Amniotic stem cell (primary cell): ENCODE measurements around the gene ZNF804B.

ENCODE experiments used
- DNase-seq: peaks from one replicate; lab custom pipeline; 2025; lab: John Stamatoyannopoulos, UW

The ZNF804B gene

DNA sequence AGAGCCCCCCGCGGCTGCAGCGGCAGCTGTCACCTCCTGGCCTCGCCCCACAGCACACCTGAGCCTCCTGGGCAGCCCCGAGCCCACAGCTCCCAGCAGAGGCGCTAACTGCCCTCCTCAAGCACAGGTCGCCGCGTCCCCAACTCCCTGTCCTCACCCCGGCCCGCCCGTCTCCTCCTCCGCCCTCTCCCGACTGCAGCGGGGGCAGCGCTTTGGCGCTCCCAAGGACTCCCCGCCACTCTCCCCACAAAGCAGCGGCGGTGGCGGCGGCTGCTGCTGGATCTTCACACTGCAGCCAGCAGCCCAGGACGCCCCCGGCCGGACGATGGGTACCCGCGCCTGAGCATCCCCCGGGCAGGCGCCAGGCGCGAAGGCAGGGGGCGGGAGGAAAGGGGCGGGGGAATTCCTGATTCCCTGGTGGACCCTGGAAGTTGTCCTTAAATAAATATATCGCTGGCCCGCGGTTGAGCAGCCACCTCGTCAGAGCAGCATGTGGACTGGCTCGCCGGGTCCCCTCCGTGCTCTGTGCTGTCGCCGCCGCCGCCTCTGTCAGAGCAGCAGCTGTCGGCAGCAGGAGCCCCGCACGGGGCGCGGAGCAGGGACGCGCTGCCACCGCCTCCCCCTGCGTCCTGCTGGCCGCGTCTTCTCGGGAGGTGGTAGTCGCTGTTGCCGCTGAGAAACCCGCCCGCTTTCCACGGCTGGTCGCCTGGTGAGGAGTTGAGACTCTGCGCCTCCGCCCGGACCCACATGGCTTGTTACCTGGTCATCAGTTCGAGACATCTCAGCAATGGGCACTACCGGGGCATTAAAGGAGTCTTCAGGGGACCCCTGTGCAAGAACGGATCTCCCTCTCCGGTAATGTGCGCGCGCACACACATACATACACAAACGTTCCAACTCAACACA is at the start of gene ZNF804B:
ZNF804B (plus strand) TSS at position 471 of the 906 bp plus-strand sequence; CDS start at position 748, 277 bp downstream.
- DNase-seq = no peak

DNA sequence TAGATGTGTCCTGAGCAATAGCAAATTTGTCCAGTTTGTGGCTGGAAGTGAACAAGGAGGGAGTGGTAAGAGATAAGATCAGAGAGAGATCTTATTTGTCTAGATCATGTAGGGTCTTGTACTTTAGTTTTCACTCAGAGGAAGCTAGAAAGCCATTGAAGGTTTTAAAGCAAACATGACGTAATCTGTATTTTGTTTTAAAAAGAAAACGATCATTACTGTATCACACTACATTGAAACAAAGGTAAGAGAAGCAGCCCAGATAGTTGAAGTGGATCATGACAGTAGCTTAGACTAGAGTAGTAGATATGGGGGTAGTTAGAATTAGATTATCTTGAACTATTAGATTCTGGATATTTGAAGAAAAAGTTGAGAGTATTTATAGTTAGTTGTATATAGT is 23.6 kb upstream of the ZNF804B start:
- no peak for DNase-seq

DNA sequence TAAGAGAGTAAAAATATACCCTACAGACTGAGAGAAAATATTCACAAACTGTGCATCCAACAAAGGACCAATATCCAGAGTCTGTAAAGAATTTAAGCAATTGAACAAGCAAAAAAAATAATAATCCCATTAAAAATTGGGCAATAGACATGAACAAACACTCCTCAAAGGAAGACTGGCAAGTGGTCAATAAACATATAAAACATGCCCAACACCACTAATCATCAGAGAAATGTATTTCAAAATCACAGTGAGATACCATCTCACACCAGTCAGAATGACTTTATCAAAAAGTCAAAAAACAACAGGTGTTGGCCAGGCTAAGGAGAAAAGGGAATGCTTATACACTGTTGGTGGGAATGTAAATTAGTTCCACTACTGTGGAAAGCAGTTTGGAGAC is 21.9 kb upstream of the ZNF804B start:
- no peak for DNase-seq

DNA sequence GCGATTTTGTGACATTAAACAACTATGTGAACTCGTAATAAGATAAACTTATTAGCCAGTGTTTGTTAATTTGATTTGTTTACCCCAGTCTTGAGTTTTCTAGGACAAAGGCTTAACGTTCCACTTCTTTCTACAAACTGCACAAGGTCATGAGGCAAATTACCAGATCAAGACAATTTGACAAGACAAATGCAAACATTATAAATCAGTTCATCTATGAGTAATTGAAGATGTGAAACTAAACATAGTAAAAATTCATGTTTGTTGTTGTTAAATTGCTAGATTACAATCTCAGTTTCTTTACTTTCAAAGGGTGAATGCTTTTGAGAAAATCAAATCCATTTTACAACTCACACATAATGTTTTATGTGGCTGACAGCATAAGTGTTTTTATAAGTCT is 13.4 kb upstream of the ZNF804B start:
- DNase-seq = no peak

DNA sequence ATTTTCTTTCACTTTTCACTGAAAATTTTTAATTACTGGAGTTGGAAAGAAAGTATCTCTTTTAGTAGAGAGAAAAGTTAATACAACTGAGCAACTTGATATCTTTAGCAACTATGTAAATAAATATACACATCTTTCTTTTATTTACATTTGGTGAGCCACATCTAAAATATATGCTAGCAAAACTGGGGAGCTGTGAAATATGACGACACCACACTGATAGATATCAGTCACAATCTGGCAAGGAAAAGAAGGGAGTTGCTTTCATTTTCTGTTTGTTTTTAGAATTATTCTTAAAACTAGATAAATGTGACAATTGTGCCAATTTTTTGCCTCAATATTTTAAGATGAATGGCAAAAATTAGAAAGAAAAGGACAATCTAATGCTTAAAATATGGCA is 2.7 kb upstream of the ZNF804B start:
- no peak for DNase-seq

DNA sequence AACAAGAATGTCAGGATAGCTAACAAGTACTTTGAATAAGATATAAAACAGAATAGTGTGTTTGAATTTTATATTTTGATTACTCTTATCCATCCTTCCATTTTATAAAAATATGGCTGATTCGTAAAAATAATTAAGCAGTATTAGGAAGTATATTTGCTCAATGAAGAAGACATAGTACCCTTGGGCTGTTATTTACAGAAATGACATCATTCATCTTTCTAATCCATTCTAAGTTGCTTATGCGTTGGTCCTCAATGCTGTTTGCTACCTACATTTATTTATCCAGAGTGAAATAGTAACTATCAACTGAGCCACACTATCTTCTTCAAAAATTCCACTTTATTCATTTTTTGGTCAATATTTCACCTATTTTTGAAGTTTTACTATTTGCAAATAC is 2.1 kb upstream of the ZNF804B start:
- no peak for DNase-seq

DNA sequence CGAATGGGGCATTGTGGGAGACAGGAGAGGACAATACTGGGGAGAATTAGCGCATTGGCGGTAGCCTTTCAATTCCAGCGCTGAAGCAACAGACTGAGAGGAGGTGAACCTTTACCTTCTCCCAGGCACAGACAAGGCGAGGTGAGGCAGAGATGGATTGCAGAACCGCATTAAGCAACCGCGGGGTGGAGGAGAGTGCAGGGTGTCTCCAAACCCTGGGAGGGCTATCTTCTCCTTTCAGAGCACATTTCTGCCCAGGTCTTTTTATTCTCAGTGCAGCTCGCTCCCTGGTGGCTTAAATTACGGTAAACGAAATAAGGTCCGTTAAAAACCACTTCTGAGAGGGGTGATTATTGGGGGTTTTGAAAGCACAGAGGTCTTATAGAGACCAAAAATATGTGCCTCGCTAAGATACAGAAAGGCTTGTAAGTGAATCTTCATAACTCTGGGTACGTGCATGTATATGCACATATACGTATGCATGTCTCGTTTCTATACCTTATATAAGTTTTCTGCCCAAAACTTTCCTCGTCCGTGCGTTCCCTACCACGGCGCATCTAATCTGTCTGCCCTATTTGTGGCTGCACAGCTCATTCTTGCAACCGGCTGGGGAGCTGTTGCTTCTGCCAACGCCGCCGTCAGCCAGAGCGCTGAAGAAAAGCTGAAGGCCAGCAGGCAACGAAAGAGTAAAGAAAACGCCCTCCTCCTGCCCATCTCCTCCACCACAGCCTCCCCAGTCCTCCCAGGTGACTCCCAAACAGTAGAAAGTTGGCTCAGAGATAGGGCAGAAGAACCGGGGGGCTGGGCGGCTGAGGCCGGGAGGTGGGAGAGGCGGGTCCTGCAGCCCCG is 895 bp upstream of the ZNF804B start:
- no peak for DNase-seq

DNA sequence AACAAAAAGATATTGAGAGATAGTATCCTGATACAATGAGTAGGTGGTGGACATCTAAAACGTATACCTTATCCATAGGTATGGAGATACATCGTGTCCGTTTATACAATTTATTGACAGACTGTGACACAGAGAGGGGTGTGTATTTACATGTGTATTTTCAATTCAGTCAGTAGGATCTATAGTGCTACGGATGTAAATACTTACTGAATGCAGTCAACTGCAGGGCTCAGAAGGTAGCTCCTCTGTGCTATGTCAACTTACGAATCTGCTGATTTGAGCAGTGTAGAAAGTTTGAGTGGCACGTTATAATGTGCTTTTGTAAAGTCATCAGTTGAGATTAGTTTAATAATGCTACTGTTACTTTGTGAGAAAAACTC is 626 bp downstream of the ZNF804B start:
- no peak for DNase-seq

DNA sequence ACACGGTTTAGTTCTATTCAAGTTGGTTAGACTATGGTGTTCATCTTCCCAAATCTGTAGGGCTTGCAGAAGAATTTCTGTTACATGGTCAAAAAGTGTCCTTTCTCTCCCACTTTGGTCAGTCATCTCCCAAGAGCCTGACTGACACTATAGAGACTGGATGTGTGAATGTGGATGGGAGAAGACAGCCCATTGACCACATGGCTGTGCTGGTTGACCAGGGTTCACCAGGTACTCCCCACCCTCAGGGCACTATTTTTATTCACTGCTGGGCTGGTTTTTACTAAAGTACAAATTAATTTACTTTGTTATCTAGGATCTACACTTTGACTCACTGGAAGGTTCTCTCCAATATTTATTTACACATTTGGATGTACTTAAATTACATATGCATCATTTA is 2.3 kb downstream of the ZNF804B start:
- no peak for DNase-seq

DNA sequence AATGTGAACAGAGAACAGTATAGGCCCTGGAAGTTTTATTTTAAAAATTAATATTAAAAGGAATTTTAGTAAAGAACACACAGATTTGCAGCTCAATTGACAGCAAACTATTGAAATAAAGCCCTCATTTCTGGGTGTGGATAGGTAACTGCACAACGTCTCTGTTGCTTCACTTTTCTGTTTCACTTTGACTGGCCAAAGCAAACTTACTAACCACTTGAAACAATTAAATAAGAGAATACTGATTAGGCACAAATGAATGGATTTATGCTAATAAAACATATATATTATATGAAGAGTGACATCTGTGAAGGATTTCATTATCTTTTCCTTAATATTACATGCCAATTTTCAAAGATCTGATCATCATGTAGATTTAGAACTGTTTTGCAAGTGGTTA is 11.9 kb downstream of the ZNF804B start:
- DNase-seq = no peak

DNA sequence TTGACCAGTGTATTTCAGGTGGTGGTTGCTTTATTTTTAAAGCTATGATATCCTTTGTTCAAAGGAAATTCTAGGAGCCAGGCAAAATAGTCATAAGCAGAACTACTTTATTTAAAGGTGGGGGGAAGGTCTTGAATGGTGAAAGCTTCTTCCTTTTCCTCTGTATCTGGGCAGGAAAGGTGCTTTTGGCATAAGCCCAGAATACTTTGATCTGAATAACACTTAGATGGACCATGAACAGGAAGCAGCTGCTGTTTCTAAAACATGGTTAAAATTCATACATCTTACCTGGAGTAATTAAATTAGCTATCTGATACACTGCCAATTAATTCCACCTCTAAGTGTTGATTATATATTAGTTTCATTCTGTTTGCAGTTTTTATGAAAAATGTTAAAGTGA is 13.3 kb downstream of the ZNF804B start:
- DNase-seq = no peak

DNA sequence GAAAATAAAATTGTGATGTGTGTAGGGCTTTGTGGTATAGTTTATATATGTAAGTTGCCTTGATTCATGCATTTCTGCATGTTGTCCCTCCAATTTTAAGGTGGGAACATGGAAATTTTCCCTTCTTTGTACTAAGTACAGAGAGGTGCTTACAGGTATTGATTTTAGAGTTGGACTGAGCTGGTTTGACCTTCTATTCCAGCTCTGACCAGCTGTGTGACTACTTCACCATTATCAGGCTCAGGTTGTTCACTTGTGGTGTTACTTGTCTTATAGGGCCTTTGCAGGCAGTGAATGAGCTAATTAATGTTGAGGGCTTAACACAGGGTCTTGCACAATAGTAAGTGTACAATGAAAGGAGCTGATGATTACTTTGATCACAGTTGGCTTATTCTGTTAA is 16.3 kb downstream of the ZNF804B start:
- no peak for DNase-seq

DNA sequence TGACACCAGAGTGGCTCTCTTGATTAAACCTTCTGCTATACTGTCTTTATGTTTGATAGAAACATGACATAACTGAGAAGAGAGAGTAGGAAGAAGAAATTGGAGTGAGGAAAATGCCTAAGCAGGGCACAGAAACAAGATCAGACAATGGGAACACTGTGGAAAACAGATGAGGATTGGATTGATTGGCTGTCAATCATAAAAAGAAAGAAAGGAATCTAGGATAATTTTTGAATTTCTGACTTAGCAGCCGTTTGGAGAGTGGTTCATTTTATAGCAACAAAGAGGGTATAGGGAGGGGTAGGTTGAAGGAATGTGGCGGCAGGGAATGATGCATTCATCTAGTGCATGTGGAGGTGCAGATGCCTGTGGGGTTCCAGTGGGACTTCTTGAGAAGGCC is 28.3 kb downstream of the ZNF804B start:
- no peak for DNase-seq

DNA sequence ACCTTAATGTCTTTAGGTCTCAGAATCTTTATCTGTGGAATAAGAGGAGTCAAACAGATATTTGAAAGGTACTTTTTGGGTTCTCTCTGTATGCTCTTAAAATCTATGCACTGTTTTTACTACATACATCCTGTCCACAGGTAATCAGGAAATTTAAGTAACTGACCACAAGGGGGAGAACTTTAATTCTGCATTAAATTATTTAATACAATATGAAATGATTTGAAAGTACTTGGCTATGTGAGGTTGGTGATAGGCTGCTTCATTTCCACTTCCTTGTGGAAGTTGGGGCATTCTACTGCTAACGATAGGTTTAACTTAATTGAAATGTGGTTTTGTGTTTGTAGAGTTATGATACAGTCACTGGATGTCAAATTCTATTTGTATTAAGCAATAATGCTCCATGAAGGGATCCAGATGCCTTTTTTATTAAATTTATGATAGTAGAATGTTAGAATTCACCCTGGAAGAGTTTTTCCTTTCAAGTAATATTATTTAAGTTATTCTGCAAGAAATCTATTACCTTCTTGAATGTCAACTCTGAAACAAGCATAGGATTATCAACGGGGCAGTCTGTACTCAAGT is 30.1 kb downstream of the ZNF804B start:
- DNase-seq = peak; percentile 23

DNA sequence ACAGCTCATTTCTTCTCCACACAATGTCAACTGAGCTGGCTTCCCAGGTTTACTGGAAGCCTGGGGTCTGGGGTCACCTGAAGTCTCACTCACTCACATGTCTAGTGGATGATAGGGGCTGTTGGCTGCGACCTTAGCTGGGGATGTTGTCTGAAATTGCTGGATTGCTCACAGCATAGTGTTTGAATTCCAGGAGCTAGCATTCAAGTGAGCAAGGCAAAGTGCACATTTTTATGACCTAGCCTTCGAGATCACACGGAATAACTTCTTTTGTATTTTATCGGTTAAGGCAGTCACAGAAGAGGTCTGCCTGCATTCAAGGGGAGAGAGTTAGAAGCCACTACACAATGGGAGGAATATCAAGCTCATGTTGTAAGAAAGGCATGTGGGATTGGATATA is 32.4 kb downstream of the ZNF804B start:
- no peak for DNase-seq

DNA sequence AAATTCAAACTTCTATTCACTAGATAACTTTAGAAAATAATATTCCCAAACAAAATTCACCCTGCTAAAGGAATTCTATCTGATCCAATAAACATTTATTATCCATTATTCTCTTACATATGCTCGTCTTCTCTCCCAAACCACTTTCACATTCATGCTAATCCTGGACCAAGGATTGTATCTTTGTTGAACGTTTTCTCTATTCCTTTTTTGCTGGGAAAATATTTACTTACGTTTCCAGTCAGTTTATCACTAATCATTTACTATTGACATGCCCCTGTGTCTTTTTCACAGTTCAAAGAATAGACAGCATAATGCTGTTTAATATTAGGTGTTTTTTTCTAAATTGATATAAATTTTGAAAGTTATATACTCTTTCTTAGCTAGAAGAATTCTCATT is 32.9 kb downstream of the ZNF804B start:
- DNase-seq = no peak

DNA sequence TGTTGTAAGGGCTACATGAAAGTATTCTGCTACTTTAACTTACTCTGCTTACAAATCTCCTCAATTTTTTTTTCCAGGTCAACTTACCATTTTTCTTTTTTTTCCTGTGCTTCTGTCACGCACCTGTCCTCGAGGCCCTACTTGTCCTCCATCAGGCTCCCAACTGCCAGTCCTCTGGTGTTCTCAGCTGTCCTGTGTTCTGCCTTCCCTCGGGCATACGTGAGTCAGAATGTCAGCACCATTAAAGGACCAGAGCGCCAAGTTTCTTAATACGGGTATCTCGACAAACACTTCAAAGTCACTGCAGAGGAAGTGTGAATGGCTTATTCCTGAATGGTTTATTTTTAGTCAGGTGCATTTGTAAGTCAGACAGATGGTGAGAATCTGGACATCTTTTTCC is 36.1 kb downstream of the ZNF804B start, which contains the start of gene TEX47:
TEX47 (minus strand) TSS at position 185 of the 400 bp plus-strand sequence. CDS start 795 bp downstream, outside the sequence.
- no peak for DNase-seq

DNA sequence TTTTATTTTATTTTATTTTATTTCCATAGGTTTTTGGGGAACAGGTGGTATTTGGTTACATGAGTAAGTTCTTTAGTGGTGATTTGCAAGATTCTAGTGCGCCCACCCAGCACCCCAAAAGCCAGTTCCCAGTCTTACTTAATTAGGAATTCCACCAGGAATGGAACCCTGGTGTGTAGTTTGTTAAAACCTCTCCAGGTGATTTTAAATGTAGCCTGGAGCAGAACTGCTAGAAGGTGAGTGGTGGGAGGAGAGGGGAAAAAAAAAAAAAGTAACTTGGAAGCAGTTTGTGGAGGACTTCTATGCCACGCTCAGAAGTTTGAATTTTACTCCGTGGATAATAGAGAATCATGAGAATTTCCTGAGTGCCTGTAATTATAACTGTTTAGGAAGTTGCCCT is 41.5 kb downstream of the ZNF804B start:
- DNase-seq = no peak

DNA sequence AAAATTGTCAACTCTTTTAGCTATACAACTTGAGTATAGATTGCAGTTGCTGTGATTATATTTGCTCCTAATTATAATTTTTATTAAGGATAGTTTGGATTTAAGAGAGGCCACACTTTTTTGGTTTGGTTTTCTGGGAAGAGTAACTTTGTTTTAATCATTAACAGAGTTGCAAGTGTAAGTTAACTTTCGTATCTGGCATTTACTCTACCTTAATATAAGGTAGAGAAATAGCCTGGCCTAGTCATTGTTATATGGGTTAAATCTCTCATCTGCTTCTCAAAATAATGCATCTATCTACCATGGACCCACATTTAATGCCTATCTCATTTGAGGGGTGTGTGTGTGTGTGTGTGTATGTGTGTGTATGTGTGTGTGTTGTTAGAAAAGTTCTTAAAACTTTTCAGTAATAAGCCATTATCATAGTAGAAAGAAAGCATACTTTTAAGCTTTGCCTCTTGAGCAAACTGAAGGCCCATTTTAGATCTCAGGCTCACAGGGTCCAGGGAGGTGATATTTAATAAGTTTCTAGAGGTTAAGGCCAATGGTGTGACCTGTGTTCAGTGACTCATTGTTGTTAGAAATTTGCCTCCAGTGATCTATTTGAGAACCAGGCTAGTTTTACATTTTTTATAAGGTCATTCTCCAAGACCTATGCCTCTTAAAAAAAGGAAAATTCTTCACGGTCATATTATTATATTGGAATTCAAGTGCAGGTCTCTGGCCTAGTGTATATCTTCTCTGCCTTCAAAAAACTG is 47.0 kb downstream of the ZNF804B start:
- no peak for DNase-seq

DNA sequence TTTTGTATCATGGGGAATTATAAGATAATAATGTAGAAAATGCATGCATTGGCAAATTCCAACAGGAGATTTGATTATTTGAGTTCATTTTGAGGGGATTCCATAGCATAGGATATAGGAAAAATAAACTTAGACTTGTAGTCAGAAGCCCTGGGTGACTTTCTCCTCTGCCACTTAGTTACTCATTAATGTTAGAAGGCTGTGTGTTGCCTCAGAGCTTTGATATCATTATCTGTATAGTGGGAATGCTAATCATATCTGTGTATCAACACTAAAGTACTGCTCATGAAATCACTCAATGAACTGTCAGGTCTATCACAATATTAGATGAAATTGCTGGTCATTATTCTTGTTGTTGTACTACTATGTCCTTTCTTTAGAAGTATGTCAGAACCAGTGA is 59.1 kb downstream of the ZNF804B start:
- DNase-seq = no peak

DNA sequence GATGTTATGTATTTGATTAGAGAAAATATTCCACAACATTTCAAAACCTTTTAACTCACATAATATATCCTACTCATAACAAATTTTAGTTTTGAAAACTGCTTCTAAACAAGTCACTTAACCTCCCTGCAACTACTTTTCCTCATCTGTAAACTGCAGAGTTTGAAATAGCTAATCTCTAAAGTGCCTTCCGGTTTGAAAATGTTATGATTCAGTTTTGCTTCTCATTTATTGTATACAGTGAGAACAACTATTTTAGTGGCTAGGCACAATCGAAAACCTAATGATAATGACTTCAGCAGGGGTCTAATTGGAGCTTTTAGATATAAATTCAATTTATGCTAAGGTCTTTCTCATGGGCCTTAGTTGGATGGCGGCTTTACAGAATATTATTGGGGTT is 66.7 kb downstream of the ZNF804B start:
- DNase-seq = no peak

DNA sequence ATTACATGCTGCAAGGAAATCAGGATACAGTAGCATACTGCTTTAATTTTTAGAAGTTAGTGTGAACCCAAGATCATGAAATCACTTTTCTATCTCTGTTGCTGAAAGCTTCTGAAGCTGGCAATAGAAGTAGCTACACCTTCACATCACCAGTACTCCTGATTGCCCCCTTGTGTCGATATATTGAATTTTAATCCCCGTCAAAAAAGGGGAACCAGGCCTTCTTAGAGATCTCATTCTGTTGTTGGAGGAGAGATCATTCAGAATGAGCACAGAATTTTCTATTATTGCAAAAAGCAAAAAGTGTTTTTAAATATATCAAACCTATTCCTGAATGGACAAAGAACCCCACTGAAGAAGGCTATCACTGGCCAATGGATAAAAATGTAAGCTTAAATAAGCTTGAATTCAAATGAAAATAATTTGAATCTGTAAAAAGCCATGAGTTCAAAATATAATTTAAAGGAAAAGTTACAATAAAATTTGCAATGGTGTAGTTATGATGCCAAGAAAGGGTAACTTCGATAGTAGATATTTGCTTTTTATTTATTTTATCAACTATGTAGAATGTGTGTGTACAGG is 75.7 kb downstream of the ZNF804B start:
- DNase-seq = no peak
